WTC11 (cell line): ENCODE measurements around the gene IP6K3.

Source experiments
- ATF1 ChIP-seq: sonication (generic); formaldehyde crosslinking; IDR thresholded peaks from 2 replicates; pipeline ENCODE4 v1.8.1; 2023; ENCODE audit warnings: mild to moderate bottlenecking, moderate library complexity, missing genetic modification reagents
- ATF2 ChIP-seq: sonication (generic); formaldehyde crosslinking; IDR thresholded peaks from 2 replicates; pipeline ENCODE4 v1.8.1; 2022; ENCODE audit warnings: low read depth, missing genetic modification reagents, borderline replicate concordance
- ATF3 ChIP-seq: sonication (generic); formaldehyde crosslinking; conservative IDR thresholded peaks from 2 replicates; pipeline ENCODE4 v1.8.1; 2022; ENCODE audit warnings: mild to moderate bottlenecking, missing genetic modification reagents
- CREM ChIP-seq: sonication (generic); formaldehyde crosslinking; IDR thresholded peaks from 2 replicates; pipeline ENCODE4 v1.8.1; 2022; ENCODE audit warnings: mild to moderate bottlenecking, missing genetic modification reagents, moderate library complexity
- HMGA2 ChIP-seq: fragments of 250-450 bp; sonication (Bioruptor Pico); IDR thresholded peaks from 2 replicates; pipeline ENCODE4 v1.4.0; 2021; ENCODE audit warnings: mild to moderate bottlenecking, moderate library complexity
- JUN ChIP-seq: sonication (generic); formaldehyde crosslinking; IDR thresholded peaks from 2 replicates; pipeline ENCODE4 v1.8.0; 2023; ENCODE audit warnings: mild to moderate bottlenecking, missing genetic modification reagents
- MAX ChIP-seq: sonication (generic); formaldehyde crosslinking; IDR thresholded peaks from 2 replicates; pipeline ENCODE4 v1.8.0; 2022; ENCODE audit warnings: mild to moderate bottlenecking, missing genetic modification reagents
- ZNF281 ChIP-seq: sonication (generic); formaldehyde crosslinking; IDR thresholded peaks from 2 replicates; pipeline ENCODE4 v1.8.0; 2023; ENCODE audit warnings: mild to moderate bottlenecking, missing genetic modification reagents
- TF ChIP-seq, protein P1 (sequence below): fragments of 200-600 bp; IDR thresholded peaks from 2 replicates; pipeline ENCODE4 v1.8.0; 2022; ENCODE audit warnings: antibody characterized with exemption
- TF ChIP-seq, protein P2 (sequence below): sonication (generic); formaldehyde crosslinking; IDR thresholded peaks from 2 replicates; pipeline ENCODE4 v1.8.1; 2022; ENCODE audit warnings: missing genetic modification reagents, borderline replicate concordance
- TF ChIP-seq, protein P3 (sequence below): sonication (generic); formaldehyde crosslinking; IDR thresholded peaks from 2 replicates; pipeline ENCODE4 v1.8.0; 2022; ENCODE audit warnings: mild to moderate bottlenecking, missing genetic modification reagents

DNA sequence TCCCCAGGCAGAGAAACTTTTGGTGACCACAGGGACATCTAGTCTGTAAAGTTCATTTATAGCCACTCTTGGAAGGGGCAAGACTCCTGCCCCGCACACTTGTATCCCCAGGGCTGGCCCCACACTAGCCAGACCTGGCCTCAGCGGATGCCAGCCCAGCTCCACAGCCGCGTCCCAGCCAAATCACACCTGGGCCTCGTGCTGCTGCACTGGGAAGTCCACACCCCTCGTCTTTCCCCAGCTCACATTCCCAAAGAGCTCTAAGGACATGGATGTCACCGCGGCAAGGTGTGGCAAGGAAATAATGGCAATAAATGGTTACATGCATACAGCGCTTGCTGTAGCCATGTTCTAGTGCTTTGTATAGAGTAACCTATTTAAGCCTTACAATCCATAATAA lies 8.6 kb downstream of the IP6K3 start:
- TF ChIP-seq CREM, result no peak
- no peak for TF ChIP-seq HMGA2 (CRISPR knock-in tag)
- no peak for TF ChIP-seq ATF1 (CRISPR knock-in tag)
- TF ChIP-seq, protein P1, sequence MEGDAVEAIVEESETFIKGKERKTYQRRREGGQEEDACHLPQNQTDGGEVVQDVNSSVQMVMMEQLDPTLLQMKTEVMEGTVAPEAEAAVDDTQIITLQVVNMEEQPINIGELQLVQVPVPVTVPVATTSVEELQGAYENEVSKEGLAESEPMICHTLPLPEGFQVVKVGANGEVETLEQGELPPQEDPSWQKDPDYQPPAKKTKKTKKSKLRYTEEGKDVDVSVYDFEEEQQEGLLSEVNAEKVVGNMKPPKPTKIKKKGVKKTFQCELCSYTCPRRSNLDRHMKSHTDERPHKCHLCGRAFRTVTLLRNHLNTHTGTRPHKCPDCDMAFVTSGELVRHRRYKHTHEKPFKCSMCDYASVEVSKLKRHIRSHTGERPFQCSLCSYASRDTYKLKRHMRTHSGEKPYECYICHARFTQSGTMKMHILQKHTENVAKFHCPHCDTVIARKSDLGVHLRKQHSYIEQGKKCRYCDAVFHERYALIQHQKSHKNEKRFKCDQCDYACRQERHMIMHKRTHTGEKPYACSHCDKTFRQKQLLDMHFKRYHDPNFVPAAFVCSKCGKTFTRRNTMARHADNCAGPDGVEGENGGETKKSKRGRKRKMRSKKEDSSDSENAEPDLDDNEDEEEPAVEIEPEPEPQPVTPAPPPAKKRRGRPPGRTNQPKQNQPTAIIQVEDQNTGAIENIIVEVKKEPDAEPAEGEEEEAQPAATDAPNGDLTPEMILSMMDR, result no peak
- no peak for TF ChIP-seq ATF3 (CRISPR knock-in tag)
- TF ChIP-seq ZNF281 (CRISPR knock-in tag), result no peak
- TF ChIP-seq ATF2 (CRISPR knock-in tag), result no peak
- TF ChIP-seq MAX (CRISPR knock-in tag), result no peak
- TF ChIP-seq, protein P2, sequence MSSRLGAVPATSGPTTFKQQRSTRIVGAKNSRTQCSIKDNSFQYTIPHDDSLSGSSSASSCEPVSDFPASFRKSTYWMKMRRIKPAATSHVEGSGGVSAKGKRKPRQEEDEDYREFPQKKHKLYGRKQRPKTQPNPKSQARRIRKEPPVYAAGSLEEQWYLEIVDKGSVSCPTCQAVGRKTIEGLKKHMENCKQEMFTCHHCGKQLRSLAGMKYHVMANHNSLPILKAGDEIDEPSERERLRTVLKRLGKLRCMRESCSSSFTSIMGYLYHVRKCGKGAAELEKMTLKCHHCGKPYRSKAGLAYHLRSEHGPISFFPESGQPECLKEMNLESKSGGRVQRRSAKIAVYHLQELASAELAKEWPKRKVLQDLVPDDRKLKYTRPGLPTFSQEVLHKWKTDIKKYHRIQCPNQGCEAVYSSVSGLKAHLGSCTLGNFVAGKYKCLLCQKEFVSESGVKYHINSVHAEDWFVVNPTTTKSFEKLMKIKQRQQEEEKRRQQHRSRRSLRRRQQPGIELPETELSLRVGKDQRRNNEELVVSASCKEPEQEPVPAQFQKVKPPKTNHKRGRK (CRISPR knock-in tag), result no peak
- TF ChIP-seq, protein P3, sequence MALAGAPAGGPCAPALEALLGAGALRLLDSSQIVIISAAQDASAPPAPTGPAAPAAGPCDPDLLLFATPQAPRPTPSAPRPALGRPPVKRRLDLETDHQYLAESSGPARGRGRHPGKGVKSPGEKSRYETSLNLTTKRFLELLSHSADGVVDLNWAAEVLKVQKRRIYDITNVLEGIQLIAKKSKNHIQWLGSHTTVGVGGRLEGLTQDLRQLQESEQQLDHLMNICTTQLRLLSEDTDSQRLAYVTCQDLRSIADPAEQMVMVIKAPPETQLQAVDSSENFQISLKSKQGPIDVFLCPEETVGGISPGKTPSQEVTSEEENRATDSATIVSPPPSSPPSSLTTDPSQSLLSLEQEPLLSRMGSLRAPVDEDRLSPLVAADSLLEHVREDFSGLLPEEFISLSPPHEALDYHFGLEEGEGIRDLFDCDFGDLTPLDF (CRISPR knock-in tag), result no peak
- no peak for TF ChIP-seq JUN
